ENCODE data around the gene RAPGEFL1.
"Not testable (repeated sequence)": the region's sequence is repeated elsewhere in the genome, so short reads cannot be mapped to it uniquely, and the experiment has no call there.

RAPGEFL1 gene

GRCh38 chr17:40209404-40210093, 32.3 kb downstream of the RAPGEFL1 start:
- DNase-seq (ENCODE audit: low spot score) = peak; percentile 77

DNA sequence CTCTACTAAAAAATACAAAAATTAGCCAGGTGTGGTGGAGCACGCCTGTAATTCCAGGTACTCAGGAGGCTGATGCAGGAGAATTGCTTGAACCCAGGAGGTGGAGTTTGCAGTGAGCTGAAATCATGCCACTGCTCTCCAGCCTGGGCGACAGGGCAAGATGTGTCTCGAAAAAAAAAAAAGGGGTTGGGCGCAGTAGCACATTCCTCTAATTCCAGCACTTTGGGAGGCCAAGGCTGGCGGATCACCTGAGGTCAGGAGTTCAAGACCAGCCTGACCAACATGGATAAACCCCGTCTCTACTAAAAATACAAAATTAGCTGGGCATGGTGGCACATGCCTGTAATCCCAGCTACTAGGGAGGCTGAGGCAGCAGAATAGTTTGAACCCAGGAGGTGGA, 36.6 kb downstream of the RAPGEFL1 start:
- DNase-seq (ENCODE audit: low spot score) = not testable (repeated sequence)

GRCh38 chr17:40218006-40218739, 40.9 kb downstream of the RAPGEFL1 start:
- DNase-seq (ENCODE audit: low spot score) = no peak

DNA sequence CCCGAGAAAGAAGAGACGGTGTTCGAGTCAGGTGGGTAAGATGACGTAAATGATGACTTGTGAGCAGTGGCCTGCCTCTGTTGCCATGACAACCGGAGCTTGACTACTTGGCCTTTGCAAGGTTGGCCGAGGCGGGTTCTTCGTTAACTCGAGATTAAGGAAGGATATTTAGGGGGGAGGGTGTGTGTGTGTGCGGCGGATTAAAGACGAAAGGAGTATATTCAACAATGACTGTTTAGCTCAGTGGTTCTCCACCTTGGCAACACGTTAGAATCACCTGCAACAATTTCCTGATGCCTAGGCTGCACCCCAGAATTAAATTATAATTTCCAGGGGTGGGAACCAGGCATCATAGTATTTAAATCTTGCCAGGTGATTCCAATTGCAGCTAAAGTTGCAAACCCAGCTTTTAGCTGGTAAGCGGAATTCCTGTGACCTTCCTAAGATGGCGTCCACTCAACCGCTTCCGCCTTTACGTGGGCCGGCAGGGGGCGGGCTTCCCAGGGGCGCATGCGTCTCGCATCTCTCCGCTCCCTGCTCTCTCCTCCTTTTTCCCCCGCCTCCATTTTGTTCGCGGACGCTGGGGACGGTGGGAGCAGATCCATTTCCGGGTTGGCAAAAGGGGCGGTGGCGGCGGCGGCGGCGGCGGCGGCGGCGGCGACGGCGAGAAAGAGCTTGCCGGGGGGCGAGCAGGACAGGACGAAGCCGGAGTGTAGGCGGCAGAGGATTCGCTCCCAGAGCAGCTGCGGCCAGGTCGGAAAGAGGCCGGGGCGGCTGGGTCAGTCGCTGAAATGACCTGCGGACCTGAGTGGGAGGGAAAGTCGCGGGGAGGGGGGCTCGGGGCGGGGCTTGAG, 41.7 kb downstream of the RAPGEFL1 start, which contains the start of gene WIPF2:
TSS of gene WIPF2 (plus strand) at position 565 of the 854 bp plus-strand sequence. CDS start 37,156 bp downstream, outside the sequence.
- DNase-seq (ENCODE audit: low spot score) = peak; percentile 98

DNA sequence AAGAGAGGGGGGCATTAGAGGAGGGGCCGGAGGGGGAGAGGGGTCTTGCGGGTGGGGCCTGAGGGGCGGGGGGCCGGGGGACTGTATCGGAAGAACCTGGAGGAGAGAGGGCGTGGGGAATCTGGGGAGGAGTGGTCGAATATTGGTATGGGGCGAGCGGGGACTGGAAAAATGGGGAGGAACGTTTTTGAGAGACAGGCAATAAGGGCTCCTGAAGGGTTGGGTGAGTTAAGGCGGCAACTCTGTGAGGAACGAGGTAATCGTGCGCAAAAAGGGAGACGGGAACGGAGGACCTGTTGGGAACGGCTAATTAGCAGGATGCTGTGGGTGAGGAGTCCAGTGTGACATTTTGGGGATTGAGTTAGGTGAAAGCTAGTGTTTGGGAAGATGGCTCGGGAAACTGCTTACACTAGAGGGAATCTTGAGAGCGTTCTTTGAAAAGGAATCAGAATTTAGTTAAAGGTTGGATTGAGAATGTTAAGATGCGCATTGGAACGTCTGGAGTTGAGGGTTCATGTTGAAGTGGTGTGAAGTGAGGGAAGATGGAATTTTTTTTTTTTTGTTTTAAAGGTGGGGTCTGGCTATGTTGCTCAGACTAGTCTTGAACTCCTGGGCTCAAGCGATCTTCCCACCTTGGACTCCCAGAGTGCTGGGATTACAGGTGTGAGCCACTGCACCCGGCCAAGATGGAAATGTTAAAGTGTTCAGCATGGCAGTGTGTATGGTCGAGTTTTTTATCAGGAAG, 42.5 kb downstream of the RAPGEFL1 start:
- DNase-seq (ENCODE audit: low spot score) = no peak

DNA sequence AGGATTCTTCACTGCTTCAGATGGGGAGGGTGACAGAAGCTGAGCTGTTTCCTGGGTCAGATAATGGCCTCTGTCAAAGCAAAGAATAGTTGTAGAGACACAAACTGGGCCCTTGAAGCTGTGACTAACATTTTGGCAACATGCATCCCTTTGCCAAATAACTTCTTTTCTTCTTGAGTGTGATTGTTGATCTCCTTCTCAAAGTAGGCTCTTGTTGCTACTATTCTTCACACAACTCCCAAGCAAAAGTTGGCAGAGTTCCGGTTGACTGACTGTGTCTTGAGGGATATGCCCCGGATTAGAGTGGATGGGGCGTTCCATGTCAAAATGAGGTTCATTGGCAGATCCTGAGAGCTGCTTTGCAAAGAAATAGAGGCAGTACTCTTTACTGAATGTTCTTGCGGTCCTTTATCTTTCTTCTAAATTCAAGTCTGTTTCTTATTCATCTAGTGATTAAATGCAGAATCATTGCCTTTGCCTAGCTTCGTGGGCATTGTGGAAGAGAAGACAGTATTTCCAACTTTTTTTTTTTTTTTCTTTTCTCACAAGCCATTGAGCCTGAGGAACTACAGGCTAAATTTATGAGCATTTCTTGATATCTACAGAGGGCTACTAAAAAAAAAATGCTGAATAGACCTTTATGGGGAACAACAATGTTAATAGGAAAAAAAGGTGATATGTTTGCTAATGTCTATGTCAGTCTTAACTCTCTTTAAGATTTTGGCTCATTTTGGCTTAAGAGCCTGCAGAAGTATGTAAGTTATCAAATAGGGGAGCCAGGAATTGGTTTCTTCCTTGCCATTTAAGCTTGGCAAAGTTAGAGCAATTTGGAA, 47.7 kb downstream of the RAPGEFL1 start:
- peak; percentile 56 for DNase-seq (ENCODE audit: low spot score)

DNA sequence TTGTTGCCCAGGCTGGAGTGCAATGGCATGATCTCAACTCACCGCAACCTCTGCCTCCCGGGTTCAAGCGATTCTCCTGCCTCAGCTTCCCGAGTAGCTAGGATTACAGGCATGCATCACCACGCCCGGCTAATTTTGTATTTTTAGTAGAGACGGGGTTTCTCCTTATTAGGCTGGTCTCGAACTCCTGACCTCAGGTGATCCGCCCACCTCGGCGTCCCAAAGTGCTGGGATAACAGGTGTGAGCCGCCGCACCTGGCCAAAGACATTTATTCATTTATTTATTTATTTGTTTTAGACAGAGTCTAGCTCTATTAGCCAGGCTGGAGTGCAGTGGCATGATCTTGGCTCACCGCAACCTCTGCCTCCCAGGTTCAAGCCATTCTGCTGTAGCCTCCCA, 51.9 kb downstream of the RAPGEFL1 start:
- DNase-seq (ENCODE audit: low spot score) = not testable (repeated sequence)

GRCh38 chr17:40230670-40231069, 53.4 kb downstream of the RAPGEFL1 start:
- DNase-seq (ENCODE audit: low spot score) = no peak

DNA sequence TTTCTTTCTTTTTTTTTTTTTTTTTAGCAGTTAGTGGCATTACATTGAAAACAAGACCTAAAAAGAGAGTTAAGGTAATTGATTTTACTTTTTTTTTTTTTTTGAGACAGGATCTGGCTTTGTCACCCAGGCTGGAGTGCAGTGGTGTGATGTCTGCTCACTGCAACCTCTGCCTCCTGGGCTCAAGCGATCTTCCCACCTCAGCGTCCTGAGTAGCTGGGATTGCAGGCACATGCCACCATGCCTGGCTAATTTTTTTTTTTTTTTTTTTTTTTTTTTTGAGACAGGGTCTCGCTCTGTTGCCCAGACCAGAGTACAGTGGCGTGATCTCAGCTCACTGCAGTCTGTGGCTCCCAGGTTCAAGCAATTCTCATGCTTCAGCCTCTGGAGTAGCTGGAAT, 54.7 kb downstream of the RAPGEFL1 start:
- DNase-seq (ENCODE audit: low spot score) = not testable (repeated sequence)

- no peak for DNase-seq (ENCODE audit: low spot score)
Measured at GRCh38 chr17:40241252-40241834, 64.1 kb downstream of the RAPGEFL1 start.

DNA sequence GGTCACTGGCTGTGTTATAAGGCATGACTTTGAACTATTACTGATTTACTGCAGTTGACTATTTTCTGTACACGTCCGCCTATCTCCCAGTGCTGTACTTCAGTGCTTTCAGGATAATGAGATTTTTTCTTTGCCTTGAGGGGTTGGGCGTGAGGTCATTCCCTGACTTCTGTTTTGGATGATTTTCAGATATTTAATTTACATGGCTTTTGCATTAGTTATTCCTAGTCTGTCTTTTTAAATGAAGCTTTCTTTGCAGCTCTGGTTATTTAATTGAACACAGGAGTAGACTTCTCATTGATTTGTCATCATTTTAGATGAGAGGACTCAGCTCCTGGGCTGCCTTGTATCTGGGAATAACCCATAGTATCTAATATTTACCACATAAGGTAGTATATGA, 65.5 kb downstream of the RAPGEFL1 start:
- DNase-seq (ENCODE audit: low spot score) = peak; percentile 31

DNA sequence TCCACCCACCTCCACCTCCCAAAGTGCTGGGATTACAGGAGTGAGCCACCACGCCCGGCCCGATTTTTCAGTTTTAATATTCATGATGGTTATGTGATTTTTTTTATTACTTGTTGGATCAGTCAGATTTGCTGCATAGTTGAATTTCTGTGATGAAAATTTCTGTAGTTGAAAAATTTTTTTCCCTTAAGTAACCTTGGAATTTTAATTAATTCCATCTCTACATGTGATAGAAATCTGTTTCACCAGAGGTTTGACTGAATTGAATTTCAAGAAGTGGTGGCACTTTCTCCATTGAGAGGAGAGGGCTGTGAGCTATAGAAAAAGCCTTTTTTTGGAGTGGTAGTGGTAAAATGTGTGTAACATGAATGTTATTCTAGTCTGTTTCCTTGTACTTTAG, 66.5 kb downstream of the RAPGEFL1 start:
- DNase-seq (ENCODE audit: low spot score) = peak; percentile 49

DNA sequence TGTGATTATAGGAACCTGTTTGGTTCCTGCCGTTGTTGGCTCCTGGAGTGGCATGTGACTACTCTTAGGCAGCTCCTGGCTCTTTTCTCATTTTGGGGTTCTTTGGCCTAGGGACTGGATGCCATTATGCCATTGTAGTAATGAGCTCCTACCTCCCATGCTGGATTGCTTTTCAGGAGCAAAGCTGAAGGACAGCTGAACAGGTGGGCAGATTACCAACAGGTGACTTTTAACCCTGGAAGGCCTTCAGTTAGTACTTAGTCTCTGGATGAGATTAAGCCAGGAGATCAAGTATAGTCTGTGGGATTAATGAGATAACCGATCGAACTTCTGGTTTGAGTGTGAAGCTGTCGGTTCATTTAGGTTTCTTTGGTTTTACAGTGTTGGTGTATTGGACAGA, 67.0 kb downstream of the RAPGEFL1 start:
- DNase-seq (ENCODE audit: low spot score) = no peak

All from GM03348 (cell line).